GM12874 (cell line): ENCODE measurements around the gene LSMEM2.

Experiments used
- TF ChIP-seq, protein P1 (sequence below): IDR thresholded peaks from 2 replicates; pipeline ENCODE4 v1.5.1; 2011; ENCODE audit warnings: low read depth, mild to moderate bottlenecking, control low read depth, low read length, moderate library complexity; ENCODE audit not compliant: insufficient read depth

Gene LSMEM2

GRCh38 chr3:50268276-50268675 is 10.6 kb upstream of the LSMEM2 start:
- TF ChIP-seq, protein P1, sequence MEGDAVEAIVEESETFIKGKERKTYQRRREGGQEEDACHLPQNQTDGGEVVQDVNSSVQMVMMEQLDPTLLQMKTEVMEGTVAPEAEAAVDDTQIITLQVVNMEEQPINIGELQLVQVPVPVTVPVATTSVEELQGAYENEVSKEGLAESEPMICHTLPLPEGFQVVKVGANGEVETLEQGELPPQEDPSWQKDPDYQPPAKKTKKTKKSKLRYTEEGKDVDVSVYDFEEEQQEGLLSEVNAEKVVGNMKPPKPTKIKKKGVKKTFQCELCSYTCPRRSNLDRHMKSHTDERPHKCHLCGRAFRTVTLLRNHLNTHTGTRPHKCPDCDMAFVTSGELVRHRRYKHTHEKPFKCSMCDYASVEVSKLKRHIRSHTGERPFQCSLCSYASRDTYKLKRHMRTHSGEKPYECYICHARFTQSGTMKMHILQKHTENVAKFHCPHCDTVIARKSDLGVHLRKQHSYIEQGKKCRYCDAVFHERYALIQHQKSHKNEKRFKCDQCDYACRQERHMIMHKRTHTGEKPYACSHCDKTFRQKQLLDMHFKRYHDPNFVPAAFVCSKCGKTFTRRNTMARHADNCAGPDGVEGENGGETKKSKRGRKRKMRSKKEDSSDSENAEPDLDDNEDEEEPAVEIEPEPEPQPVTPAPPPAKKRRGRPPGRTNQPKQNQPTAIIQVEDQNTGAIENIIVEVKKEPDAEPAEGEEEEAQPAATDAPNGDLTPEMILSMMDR: no peak

DNA sequence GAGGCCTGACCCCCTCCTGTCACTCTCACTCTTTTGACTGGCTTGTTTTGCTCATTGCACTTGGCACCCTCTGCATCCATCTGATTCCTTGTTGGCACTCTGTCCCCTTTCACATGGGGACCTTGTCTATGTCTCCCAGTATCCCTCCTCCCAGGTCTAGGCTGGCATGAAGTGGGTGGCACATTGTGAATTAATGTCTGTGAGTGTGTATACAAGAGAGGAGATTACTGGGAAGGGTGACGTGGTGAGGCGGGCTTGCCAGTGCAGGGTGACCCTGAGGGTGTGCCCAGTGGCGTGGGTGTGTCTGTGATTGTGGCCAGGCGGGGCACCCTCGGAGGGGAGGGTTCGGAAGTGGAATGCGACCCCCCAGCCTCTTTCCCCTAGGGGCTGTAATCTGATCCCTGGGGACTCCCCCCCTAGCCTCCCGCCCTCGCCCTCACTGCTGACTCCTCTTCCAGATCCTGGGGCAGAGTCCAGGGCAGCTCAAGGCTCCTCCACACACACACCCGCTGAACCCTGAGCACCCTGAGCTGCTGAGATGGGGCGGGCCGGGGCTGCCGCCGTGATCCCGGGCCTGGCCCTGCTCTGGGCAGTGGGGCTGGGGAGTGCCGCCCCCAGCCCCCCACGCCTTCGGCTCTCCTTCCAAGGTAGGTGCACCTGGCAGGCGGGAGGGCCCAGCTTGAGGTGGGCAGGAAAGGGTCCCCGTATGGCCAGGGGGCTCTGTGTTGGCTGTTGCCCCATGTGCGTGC is 10.0 kb upstream of the LSMEM2 start, which contains the start of gene SEMA3B:
SEMA3B (plus strand) TSS at position 445 of the 749 bp plus-strand sequence; CDS start at position 539, 94 bp downstream.
- TF ChIP-seq, protein P1: no peak

DNA sequence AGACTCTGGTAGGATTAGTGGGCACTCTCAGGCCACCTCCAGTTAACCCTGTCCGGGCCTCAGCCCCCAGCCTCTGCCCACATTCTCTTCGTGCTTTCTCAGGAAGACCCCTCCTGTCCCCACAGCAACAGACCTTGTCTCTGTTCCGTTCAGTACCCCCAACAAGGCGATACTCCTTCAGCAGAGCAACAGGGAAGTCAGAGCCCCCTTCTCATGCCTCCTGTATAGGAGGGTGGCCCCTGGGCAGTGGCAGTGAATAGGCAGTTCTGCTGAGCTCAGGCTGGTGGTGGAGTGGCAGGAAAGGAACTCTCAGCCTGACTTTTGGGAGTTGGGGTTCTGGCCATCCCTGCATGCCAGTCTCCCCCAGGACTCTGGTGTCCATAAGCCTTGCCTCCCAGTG is 9.4 kb upstream of the LSMEM2 start:
- TF ChIP-seq, protein P1: no peak

- TF ChIP-seq, protein P1: no peak
Observed at GRCh38 chr3:50269977-50270413, 8.9 kb upstream of the LSMEM2 start.

DNA sequence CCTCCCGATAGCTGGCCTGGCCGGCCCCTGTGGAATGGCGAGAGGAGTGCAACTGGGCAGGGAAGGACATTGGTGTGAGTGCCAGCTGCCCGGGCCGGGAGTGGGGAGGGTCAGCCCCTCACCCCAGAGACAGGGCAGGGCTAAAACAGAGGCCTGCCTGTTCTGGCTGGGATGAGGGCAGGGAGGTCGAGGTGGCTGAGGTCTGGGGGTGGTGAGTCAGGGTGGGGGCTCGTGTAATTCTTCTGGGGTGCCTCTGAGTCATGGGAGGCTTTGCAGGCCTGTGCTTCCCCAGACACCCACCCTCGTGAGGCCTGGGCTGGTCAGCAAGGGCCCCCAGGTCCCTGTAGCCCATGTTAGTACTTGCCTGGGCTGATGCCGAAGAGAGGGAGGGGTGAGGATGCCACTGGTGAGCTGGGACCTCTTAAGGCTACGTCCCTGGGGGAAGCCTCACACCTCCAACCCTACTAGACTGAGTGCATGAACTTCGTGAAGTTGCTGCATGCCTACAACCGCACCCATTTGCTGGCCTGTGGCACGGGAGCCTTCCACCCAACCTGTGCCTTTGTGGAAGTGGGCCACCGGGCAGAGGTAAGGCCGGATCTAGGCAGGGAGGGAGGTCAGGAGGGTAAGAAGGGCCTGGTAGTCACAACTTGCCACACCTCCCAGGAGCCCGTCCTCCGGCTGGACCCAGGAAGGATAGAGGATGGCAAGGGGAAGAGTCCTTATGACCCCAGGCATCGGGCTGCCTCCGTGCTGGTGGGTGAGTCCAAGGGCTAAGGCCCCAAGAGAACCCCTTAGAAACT is 8.3 kb upstream of the LSMEM2 start:
- TF ChIP-seq, protein P1: no peak

DNA sequence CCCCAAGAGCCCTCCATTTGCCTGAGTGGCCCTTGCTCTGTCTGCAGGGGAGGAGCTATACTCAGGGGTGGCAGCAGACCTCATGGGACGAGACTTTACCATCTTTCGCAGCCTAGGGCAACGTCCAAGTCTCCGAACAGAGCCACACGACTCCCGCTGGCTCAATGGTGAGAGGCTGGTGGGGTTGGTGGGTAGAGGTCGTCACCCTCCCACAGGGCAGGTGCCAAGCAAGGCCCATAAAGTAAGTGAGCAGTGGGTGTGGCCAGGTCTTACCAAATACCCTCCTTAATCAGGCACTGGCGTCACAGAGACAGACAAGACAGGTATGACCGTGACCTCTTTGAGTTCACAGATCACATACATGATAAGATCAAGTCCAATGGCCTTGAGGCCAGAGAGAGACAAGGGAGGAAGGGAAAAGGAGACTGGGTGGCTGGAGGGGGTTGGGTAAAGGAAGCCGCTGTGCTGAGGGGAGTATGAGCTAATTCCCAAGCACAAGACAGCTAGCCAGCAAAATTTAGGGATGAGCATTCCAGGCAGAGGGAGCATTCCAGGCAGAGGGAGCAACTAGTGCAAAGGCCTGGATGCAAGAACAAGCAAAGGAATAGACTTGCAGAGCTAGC is 7.5 kb upstream of the LSMEM2 start:
- TF ChIP-seq, protein P1: no peak
